Measurements from ENCODE around the gene TRIP12. TPM values are rescaled to one million over a fixed set of nuclear protein-coding genes. Genes with fewer than 3 reads are reported as not detected.

The TRIP12 gene
- total RNA-seq, 1 experiment from 2014 or later = 252 TPM

DNA sequence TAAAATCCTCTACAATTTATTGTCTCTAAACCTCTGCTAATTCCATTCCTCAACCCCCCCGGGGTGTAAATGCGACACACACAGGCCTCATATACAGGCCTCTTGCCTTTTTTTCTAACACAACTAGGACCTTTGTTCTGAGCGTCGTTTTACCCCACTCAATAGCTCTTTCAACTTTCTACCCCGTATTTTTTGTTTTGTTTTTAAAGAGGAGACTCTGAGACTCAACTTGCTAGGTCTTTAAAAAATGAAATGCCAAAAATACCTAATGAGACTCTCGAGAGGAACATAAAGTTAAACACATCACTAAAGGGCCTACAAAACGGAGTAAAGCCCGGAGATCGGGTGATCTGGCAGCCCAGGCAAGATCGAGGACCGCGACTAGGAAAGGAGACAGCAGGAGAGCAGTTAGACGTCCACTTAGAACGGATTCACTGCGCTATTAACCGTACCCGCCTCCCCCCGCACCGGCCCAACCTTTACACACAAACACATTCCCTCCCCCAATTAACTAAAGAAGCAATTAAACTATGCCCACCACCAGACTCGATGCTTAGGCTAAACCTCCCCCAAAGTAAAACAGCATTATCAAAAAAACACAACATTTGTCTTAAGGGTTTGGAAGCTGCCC lies 1.7 kb downstream of the TRIP12 start:
- Mint-ChIP-seq H3K27ac (ENCODE audit: unreplicated experiment) (peak overlapping the region; percentile 87), H3K4me1 (ENCODE audit: low read depth, unreplicated experiment) (peaks cover 18% of the 10 kb centered on the region), H3K36me3 (ENCODE audit: insufficient read depth, unreplicated experiment) (peaks cover 53% of the 10 kb centered on the region), H3K4me3 (ENCODE audit: low read depth, unreplicated experiment) (peak overlapping the region; percentile 95), H3K9me3 (ENCODE audit: low read depth, unreplicated experiment) (no peaks in the 10 kb centered on the region), H3K27me3 (ENCODE audit: unreplicated experiment) (no peaks in the 10 kb centered on the region)
- TF ChIP-seq CTCF (IDR thresholded peaks at IDR 0.05; ENCODE audit: unreplicated experiment) = no peak
- TSS peak; percentile 46 for BruUV-seq (replicated peaks)
- no peak for DNase-seq
- intact Hi-C loops (cut with micrococcal nuclease; ENCODE audit: unreplicated experiment) = no loop called here
- CTCF ChIA-PET = interaction anchor here (1.1 kb wide), 1 partner anchor 45 kb away, joined by 3 read pairs; no protein-coding TSS in a partner anchor

- intact Hi-C loops (cut with micrococcal nuclease; ENCODE audit: unreplicated experiment) = no loop called here
- no TSS peak for BruUV-seq (replicated peaks)
- Mint-ChIP-seq H3K36me3 (ENCODE audit: insufficient read depth, unreplicated experiment) (peaks cover 47% of the 10 kb centered on the region), H3K27ac (ENCODE audit: unreplicated experiment) (no peak overlapping the region), H3K27me3 (ENCODE audit: unreplicated experiment) (no peaks in the 10 kb centered on the region), H3K4me1 (ENCODE audit: low read depth, unreplicated experiment) (peaks cover 27% of the 10 kb centered on the region), H3K9me3 (ENCODE audit: low read depth, unreplicated experiment) (no peaks in the 10 kb centered on the region), H3K4me3 (ENCODE audit: low read depth, unreplicated experiment) (no peak overlapping the region)
- no peak for DNase-seq
- no peak for TF ChIP-seq CTCF (IDR thresholded peaks at IDR 0.05; ENCODE audit: unreplicated experiment)
- CTCF ChIA-PET = no interaction called here
These were observed 4.0 kb downstream of the TRIP12 start for GRCh38 chr2:229917793-229918192.

DNA sequence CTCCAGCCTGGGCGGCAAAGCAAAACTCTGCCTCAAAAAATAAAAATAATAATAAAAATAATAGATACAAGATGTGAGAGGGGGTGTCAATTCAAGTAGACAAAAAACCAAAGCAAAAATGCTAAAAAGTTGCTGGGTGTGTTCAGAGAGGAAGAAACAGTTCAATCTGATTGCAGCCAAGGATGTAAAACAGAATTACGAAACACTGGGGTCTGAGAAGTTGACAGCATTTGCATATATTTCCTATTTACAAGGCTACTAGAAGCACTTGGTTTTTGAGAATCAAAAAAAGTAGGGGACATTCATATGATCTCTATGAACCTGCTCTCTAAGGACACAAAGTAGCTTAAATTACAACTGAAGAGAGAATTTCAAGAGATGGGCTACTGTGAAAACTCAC lies 7.6 kb downstream of the TRIP12 start:
- DNase-seq = no peak
- Mint-ChIP-seq H3K27ac (ENCODE audit: unreplicated experiment) (no peak overlapping the region), H3K27me3 (ENCODE audit: unreplicated experiment) (no peaks in the 10 kb centered on the region), H3K36me3 (ENCODE audit: insufficient read depth, unreplicated experiment) (peaks cover 11% of the 10 kb centered on the region), H3K9me3 (ENCODE audit: low read depth, unreplicated experiment) (no peaks in the 10 kb centered on the region), H3K4me3 (ENCODE audit: low read depth, unreplicated experiment) (no peak overlapping the region), H3K4me1 (ENCODE audit: low read depth, unreplicated experiment) (peaks cover 25% of the 10 kb centered on the region)
- no peak for TF ChIP-seq CTCF (IDR thresholded peaks at IDR 0.05; ENCODE audit: unreplicated experiment)
- CTCF ChIA-PET = no interaction called here
- intact Hi-C loops (cut with micrococcal nuclease; ENCODE audit: unreplicated experiment) = loop anchor here (5.0 kb wide), 1 partner anchor 112 kb away; no protein-coding TSS in a partner anchor
- BruUV-seq (replicated peaks) = no TSS peak

DNA sequence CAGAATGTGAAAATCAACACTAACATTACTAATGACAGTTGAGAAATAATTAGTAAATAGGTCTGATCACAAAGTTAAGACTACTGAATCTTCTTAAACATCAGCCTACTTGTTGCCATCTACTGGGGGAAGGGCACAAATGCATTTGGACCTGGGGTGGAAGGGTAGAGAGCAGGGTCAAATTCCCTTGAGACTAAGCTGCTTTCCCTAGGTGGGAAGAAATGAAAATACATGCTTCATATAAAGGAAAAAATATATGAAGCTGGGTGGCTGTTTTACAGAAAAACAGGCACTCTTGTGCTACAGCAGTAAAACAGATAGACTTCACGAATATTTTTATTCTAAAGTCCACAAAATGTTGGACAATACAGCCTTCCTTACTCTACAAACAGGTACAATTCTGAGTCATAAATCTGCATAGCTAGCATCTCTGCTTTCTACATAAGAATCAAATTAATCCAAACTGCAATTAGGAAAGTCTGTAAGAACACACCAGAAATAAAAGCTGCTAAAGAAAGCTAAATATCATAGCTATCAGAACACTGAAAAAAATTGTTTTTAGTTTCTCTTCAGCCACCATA lies 10.9 kb downstream of the TRIP12 start:
- H3K36me3 Mint-ChIP-seq (ENCODE audit: insufficient read depth, unreplicated experiment) = peaks cover 7% of the 10 kb centered on the region
- no peak overlapping the region for H3K4me3 Mint-ChIP-seq (ENCODE audit: low read depth, unreplicated experiment)
- CTCF ChIA-PET = no interaction called here
- H3K27me3 Mint-ChIP-seq (ENCODE audit: unreplicated experiment) = no peaks in the 10 kb centered on the region
- peak; percentile 19 for TF ChIP-seq CTCF (IDR thresholded peaks at IDR 0.05; ENCODE audit: unreplicated experiment)
- no TSS peak for BruUV-seq (replicated peaks)
- DNase-seq = no peak
- peaks cover 17% of the 10 kb centered on the region for H3K4me1 Mint-ChIP-seq (ENCODE audit: low read depth, unreplicated experiment)
- no peaks in the 10 kb centered on the region for H3K9me3 Mint-ChIP-seq (ENCODE audit: low read depth, unreplicated experiment)
- intact Hi-C loops (cut with micrococcal nuclease; ENCODE audit: unreplicated experiment) = loop anchor here (5.0 kb wide), 1 partner anchor 109 kb away; no protein-coding TSS in a partner anchor
- no peak overlapping the region for H3K27ac Mint-ChIP-seq (ENCODE audit: unreplicated experiment)

All from Calu3 (cell line).